ENCODE data around the gene PGLYRP1. TPM values are rescaled to one million over a fixed set of nuclear protein-coding genes. Genes with fewer than 3 reads are reported as not detected.
A peak's percentile ranks its signal among the peaks of the same experiment; 100 is the strongest.

Gene PGLYRP1
- total and polyA plus RNA-seq, 3 donors from 2014 or later = not detected

GRCh38 chr19:46014534-46014933, 8.3 kb downstream of the PGLYRP1 start:
- H3K4me1 ChIP-seq = no peaks in the 10 kb centered on the region
- H3K4me3 ChIP-seq = no peak overlapping the region
- TF ChIP-seq, protein P1, sequence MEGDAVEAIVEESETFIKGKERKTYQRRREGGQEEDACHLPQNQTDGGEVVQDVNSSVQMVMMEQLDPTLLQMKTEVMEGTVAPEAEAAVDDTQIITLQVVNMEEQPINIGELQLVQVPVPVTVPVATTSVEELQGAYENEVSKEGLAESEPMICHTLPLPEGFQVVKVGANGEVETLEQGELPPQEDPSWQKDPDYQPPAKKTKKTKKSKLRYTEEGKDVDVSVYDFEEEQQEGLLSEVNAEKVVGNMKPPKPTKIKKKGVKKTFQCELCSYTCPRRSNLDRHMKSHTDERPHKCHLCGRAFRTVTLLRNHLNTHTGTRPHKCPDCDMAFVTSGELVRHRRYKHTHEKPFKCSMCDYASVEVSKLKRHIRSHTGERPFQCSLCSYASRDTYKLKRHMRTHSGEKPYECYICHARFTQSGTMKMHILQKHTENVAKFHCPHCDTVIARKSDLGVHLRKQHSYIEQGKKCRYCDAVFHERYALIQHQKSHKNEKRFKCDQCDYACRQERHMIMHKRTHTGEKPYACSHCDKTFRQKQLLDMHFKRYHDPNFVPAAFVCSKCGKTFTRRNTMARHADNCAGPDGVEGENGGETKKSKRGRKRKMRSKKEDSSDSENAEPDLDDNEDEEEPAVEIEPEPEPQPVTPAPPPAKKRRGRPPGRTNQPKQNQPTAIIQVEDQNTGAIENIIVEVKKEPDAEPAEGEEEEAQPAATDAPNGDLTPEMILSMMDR (IDR thresholded peaks at IDR 0.05) = no peak
- TF ChIP-seq POLR2A (IDR thresholded peaks at IDR 0.05) = no peak
- no peak overlapping the region for H3K27ac ChIP-seq
- no peaks in the 10 kb centered on the region for H3K36me3 ChIP-seq (ENCODE audit: low read depth, missing control alignments)
- no peak for DNase-seq
- no peaks in the 10 kb centered on the region for H3K9me3 ChIP-seq
- 57 to 58% methylated on average over 8 of the region's 8 CpGs for WGBS, 2 donors
- no peaks in the 10 kb centered on the region for H3K27me3 ChIP-seq
- intact Hi-C loops (cut with DNase I; ENCODE audit: low total_unique reads) = no loop called here

DNA sequence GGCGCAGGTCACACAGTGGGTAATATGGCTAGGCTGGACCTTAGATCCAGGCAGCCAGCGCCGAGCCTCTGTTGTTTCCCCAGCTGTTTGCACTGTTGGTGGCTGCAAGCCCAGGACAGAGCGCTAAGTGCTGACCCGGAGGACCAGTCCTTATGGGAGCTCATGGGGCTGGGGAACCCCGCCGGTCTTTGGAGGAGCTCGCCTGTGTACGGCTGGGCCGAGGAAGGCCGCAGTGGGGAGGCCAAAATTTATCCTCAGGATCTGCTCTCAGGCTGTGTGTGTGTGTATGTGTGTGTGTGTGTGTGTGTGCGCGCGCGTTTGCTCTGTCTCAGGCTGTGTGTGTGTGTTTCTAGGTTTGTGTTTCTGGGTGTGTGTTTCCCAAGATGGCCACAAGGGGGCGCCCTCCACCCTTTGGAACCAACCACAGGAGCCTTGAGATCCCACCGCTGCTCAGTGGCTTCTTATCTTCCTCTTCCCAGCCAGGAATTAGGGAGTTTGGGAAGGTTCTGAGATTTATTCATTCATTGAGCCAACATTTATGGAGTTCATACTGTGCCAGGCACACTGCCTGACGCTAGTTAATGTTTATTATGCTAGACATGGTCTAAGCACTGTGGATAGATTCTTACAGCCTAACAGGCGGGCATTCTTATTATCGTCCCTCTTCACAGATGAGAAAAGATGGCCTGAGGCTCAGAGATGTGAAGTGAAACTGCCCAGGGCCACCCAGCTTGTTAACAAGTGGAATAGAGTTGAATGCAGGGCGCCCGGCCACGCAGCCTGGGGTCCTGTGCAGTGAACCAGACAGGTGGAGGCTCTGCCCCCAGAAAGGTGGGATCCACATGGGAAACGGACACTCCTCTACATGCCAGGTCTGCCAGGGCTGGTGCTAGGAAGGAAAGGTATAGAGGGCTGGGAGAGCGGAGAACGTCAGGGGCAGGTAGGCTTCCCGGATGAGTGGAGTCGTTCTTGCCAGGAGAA, 13.0 kb downstream of the PGLYRP1 start:
- Histone ChIP-seq H3K9me3 (no peaks in the 10 kb centered on the region), H3K4me1 (no peaks in the 10 kb centered on the region), H3K27me3 (no peaks in the 10 kb centered on the region), H3K27ac (no peak overlapping the region), H3K36me3 (ENCODE audit: low read depth, missing control alignments) (no peaks in the 10 kb centered on the region), H3K4me3 (no peak overlapping the region)
- TF ChIP-seq, protein P1 (IDR thresholded peaks at IDR 0.05) = peak; percentile 57 to 97 (median 66)
- TF ChIP-seq POLR2A (IDR thresholded peaks at IDR 0.05) = no peak
- intact Hi-C loops (cut with DNase I; ENCODE audit: low total_unique reads) = no loop called here
- WGBS, 2 donors = 41 to 46% methylated on average over 27 to 28 of the region's 28 CpGs
- DNase-seq = peak; percentile 83

GRCh38 chr19:46006411-46006810, 16.4 kb downstream of the PGLYRP1 start:
- 93 to 100% methylated on average over 4 to 13 of the region's 13 CpGs for WGBS, 2 donors
- intact Hi-C loops (cut with DNase I; ENCODE audit: low total_unique reads) = no loop called here
- H3K4me3 ChIP-seq = no peak overlapping the region
- H3K27ac ChIP-seq = no peak overlapping the region
- no peaks in the 10 kb centered on the region for H3K4me1 ChIP-seq
- TF ChIP-seq POLR2A (IDR thresholded peaks at IDR 0.05) = no peak
- TF ChIP-seq, protein P1 (IDR thresholded peaks at IDR 0.05) = no peak
- no peaks in the 10 kb centered on the region for H3K36me3 ChIP-seq (ENCODE audit: low read depth, missing control alignments)
- no peaks in the 10 kb centered on the region for H3K27me3 ChIP-seq
- no peak for DNase-seq
- H3K9me3 ChIP-seq = no peaks in the 10 kb centered on the region

GRCh38 chr19:46002678-46003275, 20.1 kb downstream of the PGLYRP1 start:
- TF ChIP-seq, protein P1 (IDR thresholded peaks at IDR 0.05) = no peak
- no peak for TF ChIP-seq POLR2A (IDR thresholded peaks at IDR 0.05)
- no peaks in the 10 kb centered on the region for H3K36me3 ChIP-seq (ENCODE audit: low read depth, missing control alignments)
- H3K4me1 ChIP-seq = peaks cover 5% of the 10 kb centered on the region
- no peak overlapping the region for H3K4me3 ChIP-seq
- DNase-seq = no peak
- no peaks in the 10 kb centered on the region for H3K27me3 ChIP-seq
- intact Hi-C loops (cut with DNase I; ENCODE audit: low total_unique reads) = no loop called here
- no peaks in the 10 kb centered on the region for H3K9me3 ChIP-seq
- WGBS, 2 donors = 95 to 99% methylated on average over 13 to 15 of the region's 15 CpGs
- H3K27ac ChIP-seq = no peak overlapping the region
